Iris pigment epithelial cell (primary cell): ENCODE results near the gene SLC9A7.

Experiments
- DNase-seq: peaks from one replicate; pipeline ENCODE4 v3.0.0-alpha.2; 2011; ENCODE audit warnings: low read depth

SLC9A7 gene

GRCh38 chrX:46573331-46573891 lies 185.5 kb downstream of the SLC9A7 start, which contains the start of gene CHST7:
Gene CHST7, plus strand, starts transcription at chrX:46573765. Its CDS starts 167 bp downstream, at chrX:46573932.
- peak; percentile 64 for DNase-seq

DNA sequence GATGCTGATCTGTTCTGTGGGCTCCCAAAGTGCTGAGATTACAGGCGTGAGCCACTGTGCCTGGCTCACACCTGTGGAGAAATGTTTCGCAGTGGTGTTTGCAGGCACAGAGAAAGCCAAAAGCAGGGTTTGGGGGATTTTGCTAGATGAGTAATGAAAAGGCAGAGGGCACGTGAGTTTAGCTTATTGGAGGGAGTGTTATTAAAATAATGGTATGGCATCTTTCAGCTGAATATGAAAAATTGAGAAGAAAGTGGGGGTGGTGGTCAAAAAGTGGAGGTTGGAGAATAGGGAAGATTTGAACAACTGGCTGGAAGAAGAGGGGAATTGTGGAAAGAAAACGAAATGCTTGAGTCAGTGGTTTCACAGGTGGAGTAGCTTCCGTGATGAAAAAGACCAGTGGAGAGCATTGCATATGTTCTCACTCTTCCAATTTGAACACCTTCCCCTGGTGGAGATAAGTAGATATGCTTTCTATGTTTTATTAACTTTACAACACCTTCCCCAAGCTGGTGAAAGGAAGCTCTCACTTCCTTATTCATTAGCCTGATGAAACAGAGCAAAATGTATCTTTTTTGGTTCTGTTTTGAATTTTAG lies 186.5 kb downstream of the SLC9A7 start:
- DNase-seq = no peak

GRCh38 chrX:46571423-46572339 lies 187.2 kb downstream of the SLC9A7 start:
- no peak for DNase-seq

DNA sequence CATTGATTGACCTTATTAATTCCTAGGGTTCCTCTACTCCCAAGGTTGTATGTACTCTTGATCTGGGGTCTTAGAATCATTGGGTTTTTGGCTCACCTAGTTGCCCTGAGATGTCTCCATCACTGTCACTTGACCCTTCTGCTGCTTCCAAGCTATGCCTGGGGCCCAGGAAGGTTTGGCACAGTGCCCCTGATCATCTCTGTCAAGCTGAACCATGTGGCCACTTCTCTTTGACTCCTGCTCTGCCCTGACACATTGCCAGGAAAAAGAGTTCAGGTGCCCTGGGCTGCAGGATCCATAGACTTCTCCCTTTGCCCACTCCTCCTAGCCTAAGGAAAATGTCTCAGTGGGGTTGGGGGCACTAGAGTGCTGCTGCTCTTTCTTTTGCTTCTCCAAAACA lies 189.3 kb downstream of the SLC9A7 start:
- no peak for DNase-seq

GRCh38 chrX:46567388-46567787 lies 191.5 kb downstream of the SLC9A7 start:
- no peak for DNase-seq

GRCh38 chrX:46561824-46562657 lies 196.9 kb downstream of the SLC9A7 start:
- DNase-seq = no peak

- no peak for DNase-seq
Measured at GRCh38 chrX:46559062-46559461, 199.9 kb downstream of the SLC9A7 start.

GRCh38 chrX:46554942-46555341 lies 204.0 kb downstream of the SLC9A7 start:
- peak; percentile 53 for DNase-seq

GRCh38 chrX:46553935-46554334 lies 205.0 kb downstream of the SLC9A7 start:
- DNase-seq = no peak

- DNase-seq = peak; percentile 77
Measured at GRCh38 chrX:46551494-46552128, 207.3 kb downstream of the SLC9A7 start.

GRCh38 chrX:46549914-46550313 lies 209.0 kb downstream of the SLC9A7 start:
- DNase-seq = no peak
